ENCODE results near the gene SPDYE4.

Gene SPDYE4

GRCh38 chr17:8749616-8750015 is 8.7 kb downstream of the SPDYE4 start:
- no peak for DNase-seq (ENCODE audit: low spot score)
- in situ Hi-C loops (cut with MboI; ENCODE audit: low pct_unique_long_range_greater_than_20kb, low sequenced_read_pairs, unreplicated experiment), result loop anchor here (10.0 to 25.0 kb wide), 2 partner anchors 245 to 337 kb away; no protein-coding TSS in a partner anchor
- TF ChIP-seq CTCF (IDR thresholded peaks at IDR 0.05; ENCODE audit: extremely low read depth, insufficient read depth, missing control alignments), result no peak

- in situ Hi-C loops (cut with MboI; ENCODE audit: low pct_unique_long_range_greater_than_20kb, low sequenced_read_pairs, unreplicated experiment), result no loop called here
- no peak for TF ChIP-seq CTCF (IDR thresholded peaks at IDR 0.05; ENCODE audit: extremely low read depth, insufficient read depth, missing control alignments)
- no peak for DNase-seq (ENCODE audit: low spot score)
Measured at GRCh38 chr17:8747742-8748141, 10.6 kb downstream of the SPDYE4 start.

GRCh38 chr17:8746501-8747236 is 11.7 kb downstream of the SPDYE4 start:
- no peak for TF ChIP-seq CTCF (IDR thresholded peaks at IDR 0.05; ENCODE audit: extremely low read depth, insufficient read depth, missing control alignments)
- no peak for DNase-seq (ENCODE audit: low spot score)
- in situ Hi-C loops (cut with MboI; ENCODE audit: low pct_unique_long_range_greater_than_20kb, low sequenced_read_pairs, unreplicated experiment), result no loop called here

GRCh38 chr17:8745586-8746500 is 12.5 kb downstream of the SPDYE4 start:
- in situ Hi-C loops (cut with MboI; ENCODE audit: low pct_unique_long_range_greater_than_20kb, low sequenced_read_pairs, unreplicated experiment), result no loop called here
- TF ChIP-seq CTCF (IDR thresholded peaks at IDR 0.05; ENCODE audit: extremely low read depth, insufficient read depth, missing control alignments), result peak; percentile 87
- peak; percentile 94 for DNase-seq (ENCODE audit: low spot score)

GRCh38 chr17:8744086-8744785 is 14.1 kb downstream of the SPDYE4 start:
- in situ Hi-C loops (cut with MboI; ENCODE audit: low pct_unique_long_range_greater_than_20kb, low sequenced_read_pairs, unreplicated experiment), result no loop called here
- DNase-seq (ENCODE audit: low spot score), result no peak
- no peak for TF ChIP-seq CTCF (IDR thresholded peaks at IDR 0.05; ENCODE audit: extremely low read depth, insufficient read depth, missing control alignments)

- in situ Hi-C loops (cut with MboI; ENCODE audit: low pct_unique_long_range_greater_than_20kb, low sequenced_read_pairs, unreplicated experiment), result no loop called here
- DNase-seq (ENCODE audit: low spot score), result no peak
- no peak for TF ChIP-seq CTCF (IDR thresholded peaks at IDR 0.05; ENCODE audit: extremely low read depth, insufficient read depth, missing control alignments)
Measured at GRCh38 chr17:8742819-8743218, 15.5 kb downstream of the SPDYE4 start.
